ENCODE results near the gene CUL5. TPM values are rescaled to one million over a fixed set of nuclear protein-coding genes. Genes with fewer than 3 reads are reported as not detected.

Gene CUL5
- polyA plus RNA-seq (2012; rRNA removed), result 6.8 and 8.0 TPM in 2 replicates
- 8.4 and 8.9 TPM in 2 replicates for polyA plus RNA-seq (2012; cell fraction: cytosol; rRNA removed)
- 10.4 and 11.1 TPM in 2 replicates for polyA plus RNA-seq (2012; cell fraction: nucleus; rRNA removed)

GRCh38 chr11:108008656-108009496 lies at the start of gene CUL5:
TSS of gene CUL5 (plus strand) at chr11:108008898. CDS start at chr11:108009349, 451 bp downstream.
- Histone ChIP-seq H2AFZ (ENCODE audit: low read depth) (peak within 1 kb of the TSS; percentile 97), H3K9me2 (no peaks in the 10 kb centered on the region), H3K79me2 (ENCODE audit: insufficient read depth) (peaks cover 51% of the 10 kb centered on the region), H3F3A (replicated peaks; ENCODE audit: insufficient read depth) (no peaks in the 10 kb centered on the region), H3K4me3 (ENCODE audit: low read depth in 2 of 2, low read length in 1 of 2) (peak within 1 kb of the TSS; percentile 85 to 92), H3K9ac (peak within 1 kb of the TSS; percentile 100), H3K27ac (ENCODE audit: low read depth in 2 of 2, low read length in 1 of 2) (peak within 1 kb of the TSS; percentile 97 to 98), H3K27me3 (ENCODE audit: insufficient read depth) (no peaks in the 10 kb centered on the region), H3K4me2 (peak within 1 kb of the TSS; percentile 86), H4K20me1 (ENCODE audit: insufficient read depth) (peaks cover 34% of the 10 kb centered on the region), H3K36me3 (replicated peaks in 1 of 2; ENCODE audit: control insufficient read depth in 1 of 2, insufficient read depth in 2 of 2, low read length in 1 of 2) (peaks cover 0 to 8% of the 10 kb centered on the region in 2 experiments), H3K9me3 (no peaks in the 10 kb centered on the region), H3K4me1 (ENCODE audit: control insufficient read depth in 1 of 2, insufficient read depth in 2 of 2, low read depth in 1 of 2, low read length in 1 of 2) (peaks cover 8 to 11% of the 10 kb centered on the region in 2 experiments; a peak in 3 of 4 replicates)
- ChIA-PET CTCF (interaction anchor here (0.6 to 1.8 kb wide), 33 partner anchors 8 to 589 kb away, joined by 3 to 8 read pairs (median 4); partner anchors contain the start of genes ATM and NPAT), POLR2A (interaction anchor here (0.6 to 1.7 kb wide), 8 partner anchors 9 to 214 kb away, joined by 3 to 13 read pairs (median 4); partner anchors contain the start of genes ATM, NPAT and RAB39A)
- peak; percentile 95 for DNase-seq
- 2% methylated on average over 23 of the region's 72 CpGs for WGBS (ENCODE audit: low lambda C conversion rate)
- TF ChIP-seq CHD2 (IDR thresholded peaks at IDR 0.05; ENCODE audit: low read length, partially characterized antibody) (peak; percentile 99), ZBTB33 (IDR thresholded peaks at IDR 0.05; ENCODE audit: borderline replicate concordance, low read depth) (peak; percentile 96), TCF12 (IDR thresholded peaks at IDR 0.05) (peak; percentile 63), MXI1 (IDR thresholded peaks at IDR 0.05; ENCODE audit: low read depth, low read length) (no peak; the same call in none of the 2 replicates), FOXJ3 (CRISPR knock-in tag; IDR thresholded peaks at IDR 0.05) (no peak), MEF2A (IDR thresholded peaks at IDR 0.05; ENCODE audit: borderline replicate concordance, low read depth) (no peak), RFX5 (IDR thresholded peaks at IDR 0.05; ENCODE audit: low read length) (no peak), ELF1 (IDR thresholded peaks at IDR 0.05) (no peak), TEAD4 (IDR thresholded peaks at IDR 0.05; ENCODE audit: borderline replicate concordance, insufficient read depth) (0 out of 2 replicates have a peak, but pooled peaks have one; percentile 8), EP300 (IDR thresholded peaks at IDR 0.05; ENCODE audit: borderline replicate concordance in 1 of 2, low read depth in 1 of 2, low read length in 1 of 2) (no peak; a peak in 1 of 4 replicates), RCOR1 (IDR thresholded peaks at IDR 0.05; ENCODE audit: low read length) (peak; percentile 59), FOSL2 (IDR thresholded peaks at IDR 0.05; ENCODE audit: borderline replicate concordance, low read depth) (no peak), YY1 (IDR thresholded peaks at IDR 0.05; ENCODE audit: low read depth) (peak; percentile 83; the same call in 1 of the 2 replicates), RAD21 (IDR thresholded peaks at IDR 0.05; ENCODE audit: low read length) (peak; percentile 63), TAF1 (IDR thresholded peaks at IDR 0.05; ENCODE audit: borderline replicate concordance, low read depth, low read length) (peak; percentile 82), SMC3 (IDR thresholded peaks at IDR 0.05; ENCODE audit: low read depth, low read length) (peak; percentile 68)
- TF ChIP-seq, protein P1, sequence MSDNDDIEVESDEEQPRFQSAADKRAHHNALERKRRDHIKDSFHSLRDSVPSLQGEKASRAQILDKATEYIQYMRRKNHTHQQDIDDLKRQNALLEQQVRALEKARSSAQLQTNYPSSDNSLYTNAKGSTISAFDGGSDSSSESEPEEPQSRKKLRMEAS (IDR thresholded peaks at IDR 0.05; ENCODE audit: low read depth), result peak; percentile 86
- TF ChIP-seq, protein P2, sequence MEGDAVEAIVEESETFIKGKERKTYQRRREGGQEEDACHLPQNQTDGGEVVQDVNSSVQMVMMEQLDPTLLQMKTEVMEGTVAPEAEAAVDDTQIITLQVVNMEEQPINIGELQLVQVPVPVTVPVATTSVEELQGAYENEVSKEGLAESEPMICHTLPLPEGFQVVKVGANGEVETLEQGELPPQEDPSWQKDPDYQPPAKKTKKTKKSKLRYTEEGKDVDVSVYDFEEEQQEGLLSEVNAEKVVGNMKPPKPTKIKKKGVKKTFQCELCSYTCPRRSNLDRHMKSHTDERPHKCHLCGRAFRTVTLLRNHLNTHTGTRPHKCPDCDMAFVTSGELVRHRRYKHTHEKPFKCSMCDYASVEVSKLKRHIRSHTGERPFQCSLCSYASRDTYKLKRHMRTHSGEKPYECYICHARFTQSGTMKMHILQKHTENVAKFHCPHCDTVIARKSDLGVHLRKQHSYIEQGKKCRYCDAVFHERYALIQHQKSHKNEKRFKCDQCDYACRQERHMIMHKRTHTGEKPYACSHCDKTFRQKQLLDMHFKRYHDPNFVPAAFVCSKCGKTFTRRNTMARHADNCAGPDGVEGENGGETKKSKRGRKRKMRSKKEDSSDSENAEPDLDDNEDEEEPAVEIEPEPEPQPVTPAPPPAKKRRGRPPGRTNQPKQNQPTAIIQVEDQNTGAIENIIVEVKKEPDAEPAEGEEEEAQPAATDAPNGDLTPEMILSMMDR (IDR thresholded peaks at IDR 0.05), result peak; percentile 84
- TF ChIP-seq, protein P3, sequence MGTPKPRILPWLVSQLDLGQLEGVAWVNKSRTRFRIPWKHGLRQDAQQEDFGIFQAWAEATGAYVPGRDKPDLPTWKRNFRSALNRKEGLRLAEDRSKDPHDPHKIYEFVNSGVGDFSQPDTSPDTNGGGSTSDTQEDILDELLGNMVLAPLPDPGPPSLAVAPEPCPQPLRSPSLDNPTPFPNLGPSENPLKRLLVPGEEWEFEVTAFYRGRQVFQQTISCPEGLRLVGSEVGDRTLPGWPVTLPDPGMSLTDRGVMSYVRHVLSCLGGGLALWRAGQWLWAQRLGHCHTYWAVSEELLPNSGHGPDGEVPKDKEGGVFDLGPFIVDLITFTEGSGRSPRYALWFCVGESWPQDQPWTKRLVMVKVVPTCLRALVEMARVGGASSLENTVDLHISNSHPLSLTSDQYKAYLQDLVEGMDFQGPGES (IDR thresholded peaks at IDR 0.05; ENCODE audit: low read depth, low read length), result no peak
- TF ChIP-seq, protein P4, sequence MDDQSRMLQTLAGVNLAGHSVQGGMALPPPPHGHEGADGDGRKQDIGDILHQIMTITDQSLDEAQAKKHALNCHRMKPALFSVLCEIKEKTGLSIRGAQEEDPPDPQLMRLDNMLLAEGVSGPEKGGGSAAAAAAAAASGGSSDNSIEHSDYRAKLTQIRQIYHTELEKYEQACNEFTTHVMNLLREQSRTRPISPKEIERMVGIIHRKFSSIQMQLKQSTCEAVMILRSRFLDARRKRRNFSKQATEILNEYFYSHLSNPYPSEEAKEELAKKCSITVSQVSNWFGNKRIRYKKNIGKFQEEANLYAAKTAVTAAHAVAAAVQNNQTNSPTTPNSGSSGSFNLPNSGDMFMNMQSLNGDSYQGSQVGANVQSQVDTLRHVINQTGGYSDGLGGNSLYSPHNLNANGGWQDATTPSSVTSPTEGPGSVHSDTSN (IDR thresholded peaks at IDR 0.05), result no peak; the same call in 1 of the 2 replicates
- TF ChIP-seq, protein P5, sequence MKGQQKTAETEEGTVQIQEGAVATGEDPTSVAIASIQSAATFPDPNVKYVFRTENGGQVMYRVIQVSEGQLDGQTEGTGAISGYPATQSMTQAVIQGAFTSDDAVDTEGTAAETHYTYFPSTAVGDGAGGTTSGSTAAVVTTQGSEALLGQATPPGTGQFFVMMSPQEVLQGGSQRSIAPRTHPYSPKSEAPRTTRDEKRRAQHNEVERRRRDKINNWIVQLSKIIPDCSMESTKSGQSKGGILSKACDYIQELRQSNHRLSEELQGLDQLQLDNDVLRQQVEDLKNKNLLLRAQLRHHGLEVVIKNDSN (IDR thresholded peaks at IDR 0.05; ENCODE audit: borderline replicate concordance, low read depth), result peak; percentile 98
